HG03280 (cell line): ENCODE data around the gene LGALS3.

Experiments
- ATAC-seq: cut with Tn5 transposase; IDR thresholded peaks from one replicate; pipeline ENCODE4 v1.9.1; 2021; ENCODE audit warnings: mild to moderate bottlenecking, moderate library complexity; ENCODE audit not compliant: unreplicated experiment

The LGALS3 gene

GRCh38 chr14:55129428-55130195, 560 bp downstream of the LGALS3 start:
- peak; percentile 53 for ATAC-seq

- ATAC-seq, result no peak
Measured at GRCh38 chr14:55130196-55130550, 1.1 kb downstream of the LGALS3 start.

GRCh38 chr14:55131370-55132137, 2.5 kb downstream of the LGALS3 start:
- no peak for ATAC-seq

GRCh38 chr14:55133416-55133815, 4.4 kb downstream of the LGALS3 start:
- no peak for ATAC-seq

DNA sequence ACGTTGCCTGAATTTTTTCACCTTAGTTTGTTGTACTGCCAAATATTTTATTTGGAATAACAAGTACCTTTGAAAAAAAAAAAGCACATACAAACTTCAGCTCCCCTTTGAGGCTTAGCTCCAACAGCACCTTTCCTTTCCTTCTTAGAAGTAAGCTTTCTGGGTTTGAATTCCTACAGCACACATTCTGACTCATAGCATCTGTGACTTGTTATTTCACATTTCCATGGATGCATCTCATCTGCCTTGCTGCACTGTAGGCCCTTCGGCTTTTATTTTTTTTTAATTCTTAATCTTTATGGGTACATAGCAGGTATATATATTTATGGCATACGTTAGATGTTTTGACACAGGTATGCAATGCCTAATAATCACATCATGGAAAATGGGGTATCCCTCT, 7.2 kb downstream of the LGALS3 start:
- ATAC-seq, result no peak

GRCh38 chr14:55136885-55137786, 8.1 kb downstream of the LGALS3 start:
- no peak for ATAC-seq

- no peak for ATAC-seq
Measured at GRCh38 chr14:55138091-55138490, 9.0 kb downstream of the LGALS3 start.

DNA sequence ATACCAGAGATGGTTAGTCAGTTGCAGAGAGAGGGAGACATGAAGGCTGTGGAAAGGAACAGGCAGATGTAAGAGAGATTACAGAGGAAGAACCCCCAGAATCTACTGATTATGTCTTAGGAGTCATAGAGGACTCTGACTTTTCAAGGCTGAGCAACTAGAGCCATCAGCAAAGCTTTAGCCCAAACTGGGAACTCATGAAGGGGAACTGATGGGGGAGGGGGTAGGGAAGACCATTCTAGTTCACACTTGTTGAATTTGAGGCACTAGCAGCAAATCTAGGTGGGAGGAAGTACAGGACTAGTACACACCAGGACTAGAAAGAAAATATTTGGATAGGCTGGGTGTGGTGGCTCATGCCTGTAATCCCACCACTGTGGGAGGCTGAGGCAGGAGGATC, 10.1 kb downstream of the LGALS3 start:
- no peak for ATAC-seq

- ATAC-seq, result no peak
Measured at GRCh38 chr14:55139696-55140509, 10.9 kb downstream of the LGALS3 start.

GRCh38 chr14:55141825-55142224, 12.8 kb downstream of the LGALS3 start:
- no peak for ATAC-seq

GRCh38 chr14:55142466-55142865, 13.4 kb downstream of the LGALS3 start:
- no peak for ATAC-seq

- no peak for ATAC-seq
Measured at GRCh38 chr14:55146425-55146824, 17.4 kb downstream of the LGALS3 start.

DNA sequence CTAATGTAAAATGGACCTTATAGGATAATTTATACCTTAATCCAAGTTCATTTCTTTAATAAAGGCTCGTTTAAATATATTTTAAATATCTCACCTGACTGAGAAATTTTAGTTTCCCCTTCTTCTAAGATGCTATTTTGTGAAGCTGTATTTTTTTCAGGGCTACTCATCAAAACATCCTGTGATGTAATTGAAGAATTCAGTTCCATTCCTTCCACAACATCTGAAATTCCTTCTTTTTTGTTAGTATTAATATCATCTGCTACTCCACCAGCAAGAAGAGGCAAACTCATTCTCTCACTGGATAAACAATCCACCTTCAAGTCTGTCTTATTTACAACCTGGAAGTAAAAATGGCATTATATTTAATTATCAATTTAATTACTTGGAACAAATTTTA, 22.5 kb downstream of the LGALS3 start:
- ATAC-seq, result no peak

DNA sequence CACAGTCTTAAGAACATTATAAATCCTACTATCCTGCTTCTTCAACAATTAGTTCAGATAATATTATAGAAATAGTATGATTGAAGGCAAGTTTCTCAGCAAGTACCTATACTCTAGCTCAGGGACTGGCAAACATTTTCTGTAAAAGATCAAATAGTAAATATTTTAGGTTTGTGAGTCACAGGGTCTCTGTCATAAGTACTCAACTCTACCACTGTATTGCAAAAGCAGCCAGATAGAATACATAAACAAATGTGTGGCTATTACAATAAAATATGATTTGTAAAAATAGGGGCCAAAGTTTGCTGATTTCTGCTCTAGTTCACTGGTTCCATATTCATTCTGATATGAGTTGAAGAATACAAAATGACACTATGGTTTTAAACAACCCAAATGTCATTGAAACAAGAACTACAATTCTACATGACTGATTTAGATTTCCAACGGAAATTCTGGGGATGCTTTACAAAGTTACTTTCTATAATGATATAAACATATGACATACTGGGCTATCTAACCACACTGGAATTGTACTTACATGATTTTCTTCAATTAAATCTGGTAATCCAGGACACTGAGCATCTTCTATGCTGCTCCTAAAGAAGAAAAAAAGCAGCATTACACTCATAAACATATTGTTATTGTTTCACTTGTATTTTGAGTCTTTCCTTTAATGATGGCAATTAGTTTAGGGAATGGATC, 23.2 kb downstream of the LGALS3 start:
- no peak for ATAC-seq

GRCh38 chr14:55153951-55154350, 24.9 kb downstream of the LGALS3 start:
- ATAC-seq, result no peak

- ATAC-seq, result no peak
Measured at GRCh38 chr14:55157080-55157479, 28.0 kb downstream of the LGALS3 start.

DNA sequence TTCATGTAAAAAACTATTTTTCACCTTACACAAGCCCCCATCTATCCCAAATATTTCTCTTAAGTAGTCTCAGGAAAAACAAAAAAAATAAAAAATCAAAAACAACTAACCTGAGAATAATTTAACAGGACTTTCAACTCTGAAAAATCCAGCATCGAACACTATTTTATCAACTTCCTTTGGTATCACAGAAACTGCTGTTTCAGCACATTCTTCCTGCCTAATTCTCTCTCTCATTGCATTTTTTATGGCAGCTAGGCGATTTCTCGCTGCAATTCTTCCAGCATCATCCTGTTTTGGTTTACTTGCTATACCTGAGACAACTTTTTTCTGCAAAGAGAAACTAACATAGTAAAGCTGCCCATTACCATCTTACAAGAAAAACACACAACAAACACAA, 29.4 kb downstream of the LGALS3 start:
- no peak for ATAC-seq

DNA sequence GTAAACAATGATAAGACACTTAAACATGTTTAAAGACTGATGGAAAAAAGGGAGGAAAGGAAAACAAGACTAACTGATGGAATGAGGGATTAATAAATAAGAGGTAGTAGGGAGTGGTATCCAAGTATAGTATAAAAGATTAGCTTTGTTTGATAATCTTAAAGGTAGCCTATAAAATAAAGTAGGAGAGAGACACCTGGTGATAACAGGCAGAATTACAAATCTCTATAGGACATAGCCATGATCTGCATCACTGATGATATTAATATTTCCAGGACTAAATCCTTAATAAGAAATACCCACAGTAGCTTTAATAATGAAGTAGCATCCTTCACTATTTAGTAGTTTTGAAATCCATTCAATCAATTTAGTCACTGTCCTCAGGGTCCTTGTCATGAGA, 31.9 kb downstream of the LGALS3 start:
- no peak for ATAC-seq

DNA sequence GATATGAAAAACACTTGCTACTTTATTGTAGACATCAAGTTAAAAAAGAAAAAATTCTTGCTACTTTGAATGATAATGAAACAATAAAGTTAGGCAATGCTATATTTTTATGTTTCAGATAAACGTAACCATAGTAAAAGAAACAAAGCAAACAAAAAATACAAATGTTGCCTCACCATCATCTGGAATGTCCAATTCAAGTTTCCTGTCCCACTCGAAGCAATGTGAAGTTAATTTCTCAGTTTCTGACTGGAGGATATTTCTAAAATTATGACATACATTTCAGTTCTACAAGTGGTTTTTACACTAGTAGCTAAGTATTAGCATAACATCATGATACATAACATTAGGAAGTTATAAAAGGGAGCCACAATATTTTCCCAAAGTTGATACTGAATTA, 41.5 kb downstream of the LGALS3 start:
- ATAC-seq, result no peak

- ATAC-seq, result no peak
Measured at GRCh38 chr14:55180006-55180405, 51.0 kb downstream of the LGALS3 start.
